K562 (cell line): ENCODE measurements around the gene EEF2. TPM values are rescaled to one million over a fixed set of nuclear protein-coding genes. Genes with fewer than 3 reads are reported as not detected.

Experiments
- CEBPG ChIP-seq, 3 experiments: fragments of 200-800 bp in 1 of 3; sonication (Bioruptor generic) in 1 of 3; sonication (generic) in 1 of 3; formaldehyde crosslinking in 1 of 3; IDR thresholded peaks in 2 of 3; conservative IDR thresholded peaks in 1 of 3; 2 replicates each; pipeline versions ENCODE4 v1.6.1 to v1.8.0; 2016 to 2022; ENCODE audit warnings: missing compliant biosample characterization in 2 of 3, missing genetic modification characterization in 2 of 3, mild to moderate bottlenecking in 1 of 3, missing genetic modification reagents in 1 of 3
- MAFK ChIP-seq: IDR thresholded peaks from 2 replicates; pipeline ENCODE4 v1.6.1; 2011; ENCODE audit warnings: low read length, improper control_type of control experiment
- ZBTB11 ChIP-seq, 3 experiments: fragments of 200-800 bp in 1 of 3; fragments of 250-450 bp in 1 of 3; fragments of 450-650 bp in 1 of 3; sonication (Bioruptor Pico) in 1 of 3; sonication (Bioruptor generic) in 1 of 3; formaldehyde crosslinking in 1 of 3; IDR thresholded peaks; 2 replicates each; pipeline versions ENCODE4 v1.6.1 to v1.8.0; 2016 to 2022; ENCODE audit warnings: mild to moderate bottlenecking in 2 of 3, missing genetic modification characterization in 2 of 3, missing compliant biosample characterization in 1 of 3, moderate library complexity in 1 of 3
- ZFP36 ChIP-seq: fragments of 150-350 bp; IDR thresholded peaks from 2 replicates; pipeline ENCODE4 v1.6.1; 2018; ENCODE audit warnings: low read length, low read depth; ENCODE audit not compliant: partially characterized antibody
- ZNF699 ChIP-seq: fragments of 250-450 bp; sonication (Bioruptor Pico); IDR thresholded peaks from 2 replicates; pipeline ENCODE4 v1.8.0; 2021; ENCODE audit warnings: mild to moderate bottlenecking, moderate library complexity; ENCODE audit not compliant: insufficient replicate concordance
- polyA plus RNA-seq, 8 experiments: library from polyadenylated mRNA; depleted of rRNA in 4 of 8; stranded (reverse) in 5 of 8; unstranded in 3 of 8; fragments of >200 nt; fragmentation: Nextera tagmentation in 2 of 8; fragmentation: Illumina TruSeq in 1 of 8; extraction: Ambion mirVana in 2 of 8; extraction: Trizol in 1 of 8; gene quantifications; 2 replicates each; pipeline versions ENCODE4 v1.2.1 to v1.2.3, GENCODE V29; 2011 to 2014; ENCODE audit warnings: inconsistent platforms in 1 of 8, missing spikeins in 1 of 8
- total RNA-seq, 7 experiments: library from RNA; depleted of rRNA in 6 of 7; stranded (reverse); fragments of >200 nt in 6 of 7; fragmentation: Illumina TruSeq in 2 of 7; extraction: Trizol in 2 of 7; gene quantifications; 2 replicates each; pipeline versions ENCODE4 v1.2.1 to v1.2.3, GENCODE V29; 2011 to 2021; ENCODE audit warnings: low replicate concordance in 1 of 7
- TF ChIP-seq, protein P1 (sequence below): fragments of 150-350 bp; IDR thresholded peaks from 2 replicates; pipeline ENCODE4 v1.6.1; 2014; ENCODE audit warnings: low read depth, mild to moderate bottlenecking, low read length, borderline replicate concordance
- TF ChIP-seq, protein P2 (sequence below): sonication (generic); formaldehyde crosslinking; IDR thresholded peaks from 2 replicates; pipeline ENCODE4 v1.8.0; 2023; ENCODE audit warnings: missing genetic modification reagents, mild to moderate bottlenecking, borderline replicate concordance

The EEF2 gene
- total and polyA plus RNA-seq, 9 of the 15 experiments (the other 6 are each of a cell fraction or from before 2014, with no cell fraction given), result 372 to 3,003 (median 1,453) TPM

DNA sequence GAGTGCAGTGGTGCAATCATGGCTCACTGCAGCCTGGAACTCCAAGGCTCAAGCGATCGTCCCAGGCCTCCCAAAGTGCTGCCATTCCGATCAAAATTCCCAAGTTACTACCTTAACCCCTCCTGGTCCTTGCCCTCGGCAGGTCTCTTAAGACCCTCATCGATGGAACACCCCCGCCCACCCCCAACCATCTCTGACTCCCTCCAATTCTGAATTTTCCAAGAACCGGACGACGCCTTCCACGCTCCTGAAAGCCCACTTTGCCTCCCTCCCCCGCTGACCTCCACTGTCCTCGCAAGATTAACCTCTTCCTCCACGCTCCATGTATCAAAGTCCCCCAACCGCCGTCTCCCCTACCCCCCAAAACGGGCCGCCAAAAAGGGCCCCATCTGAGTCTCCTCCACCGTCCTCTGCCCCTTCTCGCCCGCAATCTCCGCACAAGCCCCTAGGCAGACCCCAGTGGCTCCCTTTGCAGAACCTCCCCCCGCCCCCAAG, 14.9 kb downstream of the EEF2 start (continued):
- TF ChIP-seq MAFK (no peak), CEBPG (CRISPR knock-in tag; IDR thresholded peaks at IDR 0.05) (0 out of 2 replicates have a peak, but pooled peaks have one; percentile 43), CEBPG (tag; conservative IDR thresholded peaks at IDR 0.05 in 1 of 2, IDR thresholded peaks at IDR 0.05 in 1 of 2) (no peak), ZFP36 (no peak), ZBTB11 (CRISPR knock-in tag; IDR thresholded peaks at IDR 0.05) (no peak), ZNF699 (CRISPR knock-in tag) (no peak)
- TF ChIP-seq, protein P1, sequence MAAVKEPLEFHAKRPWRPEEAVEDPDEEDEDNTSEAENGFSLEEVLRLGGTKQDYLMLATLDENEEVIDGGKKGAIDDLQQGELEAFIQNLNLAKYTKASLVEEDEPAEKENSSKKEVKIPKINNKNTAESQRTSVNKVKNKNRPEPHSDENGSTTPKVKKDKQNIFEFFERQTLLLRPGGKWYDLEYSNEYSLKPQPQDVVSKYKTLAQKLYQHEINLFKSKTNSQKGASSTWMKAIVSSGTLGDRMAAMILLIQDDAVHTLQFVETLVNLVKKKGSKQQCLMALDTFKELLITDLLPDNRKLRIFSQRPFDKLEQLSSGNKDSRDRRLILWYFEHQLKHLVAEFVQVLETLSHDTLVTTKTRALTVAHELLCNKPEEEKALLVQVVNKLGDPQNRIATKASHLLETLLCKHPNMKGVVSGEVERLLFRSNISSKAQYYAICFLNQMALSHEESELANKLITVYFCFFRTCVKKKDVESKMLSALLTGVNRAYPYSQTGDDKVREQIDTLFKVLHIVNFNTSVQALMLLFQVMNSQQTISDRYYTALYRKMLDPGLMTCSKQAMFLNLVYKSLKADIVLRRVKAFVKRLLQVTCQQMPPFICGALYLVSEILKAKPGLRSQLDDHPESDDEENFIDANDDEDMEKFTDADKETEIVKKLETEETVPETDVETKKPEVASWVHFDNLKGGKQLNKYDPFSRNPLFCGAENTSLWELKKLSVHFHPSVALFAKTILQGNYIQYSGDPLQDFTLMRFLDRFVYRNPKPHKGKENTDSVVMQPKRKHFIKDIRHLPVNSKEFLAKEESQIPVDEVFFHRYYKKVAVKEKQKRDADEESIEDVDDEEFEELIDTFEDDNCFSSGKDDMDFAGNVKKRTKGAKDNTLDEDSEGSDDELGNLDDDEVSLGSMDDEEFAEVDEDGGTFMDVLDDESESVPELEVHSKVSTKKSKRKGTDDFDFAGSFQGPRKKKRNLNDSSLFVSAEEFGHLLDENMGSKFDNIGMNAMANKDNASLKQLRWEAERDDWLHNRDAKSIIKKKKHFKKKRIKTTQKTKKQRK, result no peak
- TF ChIP-seq, protein P2, sequence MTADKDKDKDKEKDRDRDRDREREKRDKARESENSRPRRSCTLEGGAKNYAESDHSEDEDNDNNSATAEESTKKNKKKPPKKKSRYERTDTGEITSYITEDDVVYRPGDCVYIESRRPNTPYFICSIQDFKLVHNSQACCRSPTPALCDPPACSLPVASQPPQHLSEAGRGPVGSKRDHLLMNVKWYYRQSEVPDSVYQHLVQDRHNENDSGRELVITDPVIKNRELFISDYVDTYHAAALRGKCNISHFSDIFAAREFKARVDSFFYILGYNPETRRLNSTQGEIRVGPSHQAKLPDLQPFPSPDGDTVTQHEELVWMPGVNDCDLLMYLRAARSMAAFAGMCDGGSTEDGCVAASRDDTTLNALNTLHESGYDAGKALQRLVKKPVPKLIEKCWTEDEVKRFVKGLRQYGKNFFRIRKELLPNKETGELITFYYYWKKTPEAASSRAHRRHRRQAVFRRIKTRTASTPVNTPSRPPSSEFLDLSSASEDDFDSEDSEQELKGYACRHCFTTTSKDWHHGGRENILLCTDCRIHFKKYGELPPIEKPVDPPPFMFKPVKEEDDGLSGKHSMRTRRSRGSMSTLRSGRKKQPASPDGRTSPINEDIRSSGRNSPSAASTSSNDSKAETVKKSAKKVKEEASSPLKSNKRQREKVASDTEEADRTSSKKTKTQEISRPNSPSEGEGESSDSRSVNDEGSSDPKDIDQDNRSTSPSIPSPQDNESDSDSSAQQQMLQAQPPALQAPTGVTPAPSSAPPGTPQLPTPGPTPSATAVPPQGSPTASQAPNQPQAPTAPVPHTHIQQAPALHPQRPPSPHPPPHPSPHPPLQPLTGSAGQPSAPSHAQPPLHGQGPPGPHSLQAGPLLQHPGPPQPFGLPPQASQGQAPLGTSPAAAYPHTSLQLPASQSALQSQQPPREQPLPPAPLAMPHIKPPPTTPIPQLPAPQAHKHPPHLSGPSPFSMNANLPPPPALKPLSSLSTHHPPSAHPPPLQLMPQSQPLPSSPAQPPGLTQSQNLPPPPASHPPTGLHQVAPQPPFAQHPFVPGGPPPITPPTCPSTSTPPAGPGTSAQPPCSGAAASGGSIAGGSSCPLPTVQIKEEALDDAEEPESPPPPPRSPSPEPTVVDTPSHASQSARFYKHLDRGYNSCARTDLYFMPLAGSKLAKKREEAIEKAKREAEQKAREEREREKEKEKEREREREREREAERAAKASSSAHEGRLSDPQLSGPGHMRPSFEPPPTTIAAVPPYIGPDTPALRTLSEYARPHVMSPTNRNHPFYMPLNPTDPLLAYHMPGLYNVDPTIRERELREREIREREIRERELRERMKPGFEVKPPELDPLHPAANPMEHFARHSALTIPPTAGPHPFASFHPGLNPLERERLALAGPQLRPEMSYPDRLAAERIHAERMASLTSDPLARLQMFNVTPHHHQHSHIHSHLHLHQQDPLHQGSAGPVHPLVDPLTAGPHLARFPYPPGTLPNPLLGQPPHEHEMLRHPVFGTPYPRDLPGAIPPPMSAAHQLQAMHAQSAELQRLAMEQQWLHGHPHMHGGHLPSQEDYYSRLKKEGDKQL, result no peak
